Trophoblast cell (in vitro differentiated cells and primary cell): Measurements from ENCODE around the gene NHLRC4.

Source experiments
- DNase-seq, 2 donors: peaks; one replicate each; pipeline ENCODE4 v3.0.0-alpha.2; 2016
- H2AFZ ChIP-seq: 2 replicates; pipeline ENCODE4 v1.6.1; 2013; ENCODE audit warnings: low read length, moderate library complexity, mild to moderate bottlenecking; ENCODE audit not compliant: insufficient read depth, poor library complexity
- H2AK5ac ChIP-seq: 2 replicates; pipeline ENCODE4 v1.6.1; 2013; ENCODE audit warnings: mild to moderate bottlenecking, low read length
- H2BK120ac ChIP-seq: 2 replicates; pipeline ENCODE4 v1.6.1; 2013; ENCODE audit warnings: low read length, mild to moderate bottlenecking, moderate library complexity; ENCODE audit not compliant: insufficient read depth, poor library complexity
- H2BK12ac ChIP-seq: 2 replicates; pipeline ENCODE4 v1.6.1; 2013; ENCODE audit warnings: mild to moderate bottlenecking, low read length, moderate library complexity
- H2BK5ac ChIP-seq: 2 replicates; pipeline ENCODE4 v1.6.1; 2013; ENCODE audit warnings: low read length, low read depth, moderate library complexity, mild to moderate bottlenecking; ENCODE audit not compliant: poor library complexity
- H3K14ac ChIP-seq: 2 replicates; pipeline ENCODE4 v1.6.1; 2013; ENCODE audit warnings: mild to moderate bottlenecking, low read length
- H3K18ac ChIP-seq: 2 replicates; pipeline ENCODE4 v1.6.1; 2013; ENCODE audit warnings: mild to moderate bottlenecking, low read length
- H3K23ac ChIP-seq: 2 replicates; pipeline ENCODE4 v1.6.1; 2013; ENCODE audit warnings: low read length
- H3K27ac ChIP-seq: 2 replicates; pipeline ENCODE4 v1.5.1; 2013; ENCODE audit warnings: low read depth, mild to moderate bottlenecking, inconsistent platforms, low read length, moderate library complexity
- H3K27me3 ChIP-seq: 2 replicates; pipeline ENCODE4 v1.6.1; 2013; ENCODE audit warnings: inconsistent platforms, mild to moderate bottlenecking, low read length, moderate library complexity; ENCODE audit not compliant: insufficient read depth
- H3K36me3 ChIP-seq, 2 experiments: 1 replicate in 1 of 2; 2 replicates in 1 of 2; pipeline ENCODE4 v1.6.1; 2013; ENCODE audit warnings: low read length in 2 of 2, mild to moderate bottlenecking in 2 of 2, moderate library complexity in 1 of 2; ENCODE audit not compliant: insufficient read depth in 2 of 2, control insufficient read depth in 1 of 2
- H3K4ac ChIP-seq: 2 replicates; pipeline ENCODE4 v1.6.1; 2013; ENCODE audit warnings: low read depth, mild to moderate bottlenecking, low read length, moderate library complexity
- H3K4me1 ChIP-seq, 2 experiments: 1 replicate in 1 of 2; 2 replicates in 1 of 2; pipeline ENCODE4 v1.6.1; 2013; ENCODE audit warnings: low read length in 2 of 2, mild to moderate bottlenecking in 2 of 2, moderate library complexity in 1 of 2; ENCODE audit not compliant: insufficient read depth in 2 of 2, control insufficient read depth in 1 of 2
- H3K4me2 ChIP-seq: 2 replicates; pipeline ENCODE4 v1.6.1; 2013; ENCODE audit warnings: inconsistent platforms, mild to moderate bottlenecking, low read length, moderate library complexity
- H3K4me3 ChIP-seq: 2 replicates; pipeline ENCODE4 v1.5.1; 2013; ENCODE audit warnings: mild to moderate bottlenecking, low read depth, low read length, inconsistent platforms
- H3K79me1 ChIP-seq: one replicate; pipeline ENCODE4 v1.6.1; 2013; ENCODE audit warnings: low read length
- H3K79me2 ChIP-seq: 2 replicates; pipeline ENCODE4 v1.6.1; 2013; ENCODE audit warnings: low read length, mild to moderate bottlenecking; ENCODE audit not compliant: control insufficient read depth, insufficient read depth, poor library complexity
- H3K9ac ChIP-seq: 2 replicates; pipeline ENCODE4 v1.6.1; 2013; ENCODE audit warnings: mild to moderate bottlenecking, low read length
- H3K9me3 ChIP-seq: 2 replicates; pipeline ENCODE4 v1.6.1; 2013; ENCODE audit warnings: low read depth, mild to moderate bottlenecking, control low read depth, inconsistent platforms, low read length; ENCODE audit not compliant: insufficient read depth
- H4K12ac ChIP-seq: 2 replicates; pipeline ENCODE4 v1.6.1; 2013; ENCODE audit warnings: low read depth, mild to moderate bottlenecking, low read length, moderate library complexity
- H4K8ac ChIP-seq: 2 replicates; pipeline ENCODE4 v1.6.1; 2013; ENCODE audit warnings: low read depth, mild to moderate bottlenecking, low read length, moderate library complexity
- H4K91ac ChIP-seq: one replicate; pipeline ENCODE4 v1.6.1; 2013; ENCODE audit warnings: low read depth, mild to moderate bottlenecking, low read length, moderate library complexity
- WGBS: extraction: QIAGEN DNeasy Blood & Tissue Kit; methylation state at CpG from one replicate; pipeline ENCODE4 v1.1.7; 2013; ENCODE audit warnings: missing lambda C conversion rate; ENCODE audit not compliant: insufficient read length, insufficient coverage; ENCODE audit errors: extremely low coverage; 5-methylcytosine and 5-hydroxymethylcytosine counted together

NHLRC4 gene

DNA sequence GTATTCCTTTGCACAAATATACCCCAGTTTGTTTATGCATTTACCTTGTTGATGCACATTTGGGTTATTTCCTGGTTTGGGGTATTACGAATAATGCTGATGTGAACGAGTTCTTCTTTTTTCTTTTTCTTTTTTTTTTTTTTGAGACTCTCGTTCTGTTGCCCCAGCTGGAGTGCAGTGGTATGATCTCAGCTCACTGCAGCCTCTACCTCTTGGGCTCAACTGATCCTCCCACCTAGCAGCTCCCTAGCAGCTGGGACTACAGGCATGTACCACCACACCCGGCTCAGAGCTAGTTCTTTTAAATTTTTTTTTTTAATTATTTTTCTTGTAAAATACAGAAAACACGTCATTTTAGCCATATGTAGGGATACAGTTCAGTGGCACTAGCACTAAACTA lies 37.1 kb downstream of the NHLRC4 start:
- Histone ChIP-seq H2AK5ac (no peak overlapping the region), H2BK12ac (no peak overlapping the region), H3K4me3 (no peak overlapping the region), H4K8ac (no peak overlapping the region), H3K9ac (no peak overlapping the region), H3K4me2 (no peak overlapping the region), H3K23ac (no peak overlapping the region), H3K9me3 (peaks cover 14% of the 10 kb centered on the region), H3K36me3 (peaks cover 6 to 9% of the 10 kb centered on the region in 2 experiments), H3K14ac (no peak overlapping the region), H2AFZ (no peak overlapping the region), H4K91ac (no peak overlapping the region), H3K18ac (no peak overlapping the region), H3K79me1 (no peaks in the 10 kb centered on the region), H3K27me3 (no peaks in the 10 kb centered on the region), H3K4ac (no peak overlapping the region), H3K27ac (no peak overlapping the region), H4K12ac (no peak overlapping the region), H2BK5ac (no peak overlapping the region), H3K4me1 (no peaks in the 10 kb centered on the region), H3K79me2 (no peaks in the 10 kb centered on the region), H2BK120ac (no peak overlapping the region)
- WGBS = no CpG with 5 or more reads among the region's 5 CpGs
- no peak for DNase-seq

DNA sequence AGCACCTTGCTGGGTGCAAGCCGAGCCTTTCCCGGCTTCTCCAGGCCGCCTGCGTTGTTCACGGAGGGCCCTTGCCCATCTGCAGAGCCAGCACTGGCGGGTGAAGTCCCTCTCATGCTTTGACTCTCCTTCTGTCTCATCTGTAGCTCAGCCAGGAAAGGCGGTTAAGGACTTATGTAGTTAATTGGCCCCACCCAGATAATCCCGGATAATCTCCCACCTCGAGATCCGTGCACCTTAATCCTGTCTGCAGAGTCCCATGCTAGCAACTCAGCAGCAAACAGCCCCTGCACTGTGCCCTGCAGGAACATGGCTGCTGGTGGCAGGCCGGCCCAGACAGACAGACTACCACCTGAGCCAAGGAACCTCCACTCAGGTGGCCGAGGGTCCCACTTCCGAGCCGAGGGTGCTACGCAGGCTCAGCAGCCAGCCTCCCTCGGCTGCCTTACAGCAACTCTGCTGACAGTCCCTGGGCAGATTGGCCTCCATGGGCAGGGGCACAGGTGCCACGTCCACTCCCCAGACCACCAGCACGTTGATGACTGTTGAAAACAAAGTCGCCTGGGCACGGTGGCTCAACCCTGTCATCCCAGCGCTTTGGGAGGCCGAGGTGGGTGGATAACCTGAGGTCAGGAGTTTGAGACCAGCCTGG lies 40.0 kb downstream of the NHLRC4 start:
- H3K9ac ChIP-seq = no peak overlapping the region
- no peak overlapping the region for H4K8ac ChIP-seq
- H3K79me1 ChIP-seq = no peaks in the 10 kb centered on the region
- H3K4ac ChIP-seq = no peak overlapping the region
- no CpG with 5 or more reads among the region's 22 CpGs for WGBS
- H2BK12ac ChIP-seq = no peak overlapping the region
- DNase-seq = no peak
- no peaks in the 10 kb centered on the region for H3K4me1 ChIP-seq
- H2AK5ac ChIP-seq = no peak overlapping the region
- H3K23ac ChIP-seq = no peak overlapping the region
- no peak overlapping the region for H2AFZ ChIP-seq
- H3K27me3 ChIP-seq = no peaks in the 10 kb centered on the region
- no peak overlapping the region for H3K4me3 ChIP-seq
- no peak overlapping the region for H4K12ac ChIP-seq
- no peak overlapping the region for H2BK120ac ChIP-seq
- H2BK5ac ChIP-seq = no peak overlapping the region
- H3K9me3 ChIP-seq = peaks cover 6% of the 10 kb centered on the region
- H4K91ac ChIP-seq = no peak overlapping the region
- no peaks in the 10 kb centered on the region for H3K36me3 ChIP-seq
- no peak overlapping the region for H3K4me2 ChIP-seq
- no peak overlapping the region for H3K14ac ChIP-seq
- no peak overlapping the region for H3K18ac ChIP-seq
- H3K27ac ChIP-seq = no peak overlapping the region
- no peaks in the 10 kb centered on the region for H3K79me2 ChIP-seq

DNA sequence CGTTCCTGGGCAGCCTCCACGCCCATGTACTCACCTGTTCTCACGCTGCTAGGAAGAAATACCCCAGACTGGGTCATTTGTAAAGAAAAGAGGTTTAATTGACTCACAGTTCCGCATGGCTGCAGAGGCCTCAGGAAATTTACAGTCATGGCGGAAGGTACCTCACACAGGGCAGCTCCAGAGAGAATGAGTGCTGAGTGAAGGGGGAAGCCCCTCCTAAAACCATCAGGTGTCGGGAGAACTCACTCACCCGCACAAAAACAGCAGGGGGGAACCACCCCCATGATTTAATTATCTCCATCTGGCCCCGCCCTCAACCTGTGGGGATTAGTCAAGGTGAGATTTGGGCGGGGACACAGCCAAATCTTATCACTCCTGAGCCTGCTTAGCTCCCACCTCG lies 41.2 kb downstream of the NHLRC4 start:
- Histone ChIP-seq H4K91ac (no peak overlapping the region), H3K79me1 (no peaks in the 10 kb centered on the region), H4K12ac (no peak overlapping the region), H2BK12ac (no peak overlapping the region), H3K4me2 (no peak overlapping the region), H3K4ac (no peak overlapping the region), H3K14ac (no peak overlapping the region), H2AK5ac (no peak overlapping the region), H3K23ac (no peak overlapping the region), H3K79me2 (no peaks in the 10 kb centered on the region), H3K36me3 (no peaks in the 10 kb centered on the region), H3K27me3 (no peaks in the 10 kb centered on the region), H3K4me3 (no peak overlapping the region), H3K4me1 (no peaks in the 10 kb centered on the region), H2BK120ac (no peak overlapping the region), H3K9ac (no peak overlapping the region), H4K8ac (no peak overlapping the region), H3K18ac (peak overlapping the region; percentile 48), H3K27ac (no peak overlapping the region), H2AFZ (no peak overlapping the region), H3K9me3 (peaks cover 6% of the 10 kb centered on the region), H2BK5ac (no peak overlapping the region)
- DNase-seq = no peak
- no CpG with 5 or more reads among the region's 10 CpGs for WGBS

DNA sequence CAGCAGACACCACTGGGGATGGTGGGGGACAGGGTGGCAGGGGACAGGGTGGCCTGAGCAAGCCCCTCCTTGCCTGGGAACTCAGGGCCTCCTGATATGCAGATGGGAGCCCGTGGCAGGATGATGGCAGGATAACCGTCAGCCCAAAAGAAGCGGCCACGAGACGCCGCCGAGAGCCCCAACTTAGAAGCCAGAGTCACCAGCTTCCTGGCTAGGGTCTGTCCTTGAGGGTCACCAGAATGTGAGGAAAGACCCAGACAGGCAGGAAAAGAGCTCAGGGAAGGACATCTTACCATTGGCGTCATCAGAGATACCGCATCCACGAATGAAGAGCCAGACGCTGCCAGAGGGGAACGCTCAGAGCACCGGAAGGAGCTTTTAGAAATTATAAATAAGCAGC lies 42.5 kb downstream of the NHLRC4 start:
- no peak overlapping the region for H2BK12ac ChIP-seq

More for the DNA sequence above, 42.5 kb downstream of the NHLRC4 start:
- H3K14ac ChIP-seq = no peak overlapping the region
- peaks cover 11% of the 10 kb centered on the region for H3K9me3 ChIP-seq
- no CpG with 5 or more reads among the region's 13 CpGs for WGBS
- no peak overlapping the region for H3K9ac ChIP-seq
- H4K12ac ChIP-seq = no peak overlapping the region
- H3K79me2 ChIP-seq = no peaks in the 10 kb centered on the region
- no peak overlapping the region for H2AFZ ChIP-seq
- H3K23ac ChIP-seq = no peak overlapping the region
- H3K27me3 ChIP-seq = no peaks in the 10 kb centered on the region
- no peak overlapping the region for H3K4ac ChIP-seq
- H4K8ac ChIP-seq = no peak overlapping the region
- no peak overlapping the region for H2BK120ac ChIP-seq
- H3K36me3 ChIP-seq = peaks cover 3 to 4% of the 10 kb centered on the region in 2 experiments
- H3K79me1 ChIP-seq = no peaks in the 10 kb centered on the region
- no peak overlapping the region for H2AK5ac ChIP-seq
- H4K91ac ChIP-seq = no peak overlapping the region
- no peak overlapping the region for H3K18ac ChIP-seq
- no peak overlapping the region for H3K4me3 ChIP-seq
- no peak overlapping the region for H2BK5ac ChIP-seq
- H3K27ac ChIP-seq = no peak overlapping the region
- no peak overlapping the region for H3K4me2 ChIP-seq
- no peaks in the 10 kb centered on the region for H3K4me1 ChIP-seq
- DNase-seq = no peak
